Brain microvascular endothelial cell (primary cell): Measurements from ENCODE around the gene BRCA1.
"Not testable (repeated sequence)": the region's sequence is repeated elsewhere in the genome, so short reads cannot be mapped to it uniquely, and the experiment has no call there.

ENCODE experiments used
- DNase-seq: peaks from one replicate; pipeline ENCODE4 v3.0.0-alpha.2; 2020
- H3K27ac ChIP-seq: fragments of 250-450 bp; sonication (Bioruptor Pico); 2 replicates; pipeline ENCODE4 v1.5.1; 2020; ENCODE audit warnings: mild to moderate bottlenecking, moderate library complexity
- H3K27me3 ChIP-seq: fragments of 250-450 bp; sonication (Bioruptor Pico); replicated peaks from 2 replicates; pipeline ENCODE4 v1.5.1; 2020; ENCODE audit warnings: mild to moderate bottlenecking
- H3K36me3 ChIP-seq: fragments of 250-450 bp; sonication (Bioruptor Pico); replicated peaks from 2 replicates; pipeline ENCODE4 v1.5.1; 2020; ENCODE audit warnings: mild to moderate bottlenecking
- H3K4me3 ChIP-seq: 2 replicates; pipeline ENCODE4 v1.5.1; 2011; ENCODE audit warnings: low read depth, mild to moderate bottlenecking, control low read depth, low read length, moderate library complexity
- CTCF ChIP-seq: IDR thresholded peaks from 2 replicates; pipeline ENCODE4 v1.5.1; 2011; ENCODE audit warnings: low read depth, mild to moderate bottlenecking, moderate library complexity, low read length, control low read depth, inconsistent platforms; ENCODE audit errors: missing control alignments
- in situ Hi-C: cut with HindIII; loops from 2 replicates; pipeline ENCODE4 v1.10.0; 2017; ENCODE audit warnings: low sequenced_read_pairs, low pct_ligation_motif_present

The BRCA1 gene

GRCh38 chr17:43169561-43170139, 44.5 kb upstream of the BRCA1 start:
- no peak for TF ChIP-seq CTCF
- DNase-seq, result no peak
- Histone ChIP-seq H3K27me3 (no peaks in the 10 kb centered on the region), H3K4me3 (peak overlapping the region; percentile 94), H3K27ac (peak overlapping the region; percentile 92), H3K36me3 (no peaks in the 10 kb centered on the region)
- in situ Hi-C loops, result no loop called here

GRCh38 chr17:43165971-43166370, 40.8 kb upstream of the BRCA1 start:
- H3K27me3 ChIP-seq, H3K4me3 ChIP-seq, DNase-seq, H3K36me3 ChIP-seq, H3K27ac ChIP-seq, in situ Hi-C loops: not testable (repeated sequence)

- H3K36me3 ChIP-seq, in situ Hi-C loops, H3K4me3 ChIP-seq, DNase-seq, H3K27ac ChIP-seq, H3K27me3 ChIP-seq: not testable (repeated sequence)
Observed at GRCh38 chr17:43159957-43160356, 34.8 kb upstream of the BRCA1 start.

- H3K27ac ChIP-seq, H3K36me3 ChIP-seq, H3K4me3 ChIP-seq, H3K27me3 ChIP-seq, DNase-seq, in situ Hi-C loops: not testable (repeated sequence)
Observed at GRCh38 chr17:43159232-43159631, 34.1 kb upstream of the BRCA1 start.

GRCh38 chr17:43155666-43156065, 30.5 kb upstream of the BRCA1 start:
- DNase-seq, result no peak
- Histone ChIP-seq H3K27ac (no peak overlapping the region), H3K36me3 (no peaks in the 10 kb centered on the region), H3K27me3 (no peaks in the 10 kb centered on the region), H3K4me3 (no peak overlapping the region)
- in situ Hi-C loops, result no loop called here
- TF ChIP-seq CTCF, result no peak

GRCh38 chr17:43153197-43153835, 28.2 kb upstream of the BRCA1 start:
- H3K4me3 ChIP-seq, H3K27ac ChIP-seq, DNase-seq, in situ Hi-C loops, H3K36me3 ChIP-seq, H3K27me3 ChIP-seq: not testable (repeated sequence)

- no peak for TF ChIP-seq CTCF
- DNase-seq, result no peak
- Histone ChIP-seq H3K27ac (no peak overlapping the region), H3K27me3 (no peaks in the 10 kb centered on the region), H3K4me3 (no peak overlapping the region), H3K36me3 (no peaks in the 10 kb centered on the region)
- in situ Hi-C loops, result no loop called here
Observed at GRCh38 chr17:43151880-43152456, 26.8 kb upstream of the BRCA1 start.

- in situ Hi-C loops, result no loop called here
Observed at GRCh38 chr17:43146649-43147048, 21.5 kb upstream of the BRCA1 start.

More at GRCh38 chr17:43146649-43147048, 21.5 kb upstream of the BRCA1 start:
- TF ChIP-seq CTCF, result no peak
- Histone ChIP-seq H3K36me3 (no peaks in the 10 kb centered on the region), H3K4me3 (no peak overlapping the region), H3K27ac (no peak overlapping the region), H3K27me3 (no peaks in the 10 kb centered on the region)
- no peak for DNase-seq
